H9 (cell line): ENCODE results near the gene MBP. TPM values are rescaled to one million over a fixed set of nuclear protein-coding genes. Genes with fewer than 3 reads are reported as not detected.

Experiments used
- DNase-seq: peaks from one replicate; pipeline ENCODE4 v3.0.0-alpha.2; 2017
- H2AFZ ChIP-seq: one replicate; pipeline ENCODE4 v1.6.1; 2013; ENCODE audit warnings: mild to moderate bottlenecking, low read length, control low read depth, moderate library complexity
- H2AK5ac ChIP-seq: 2 replicates; pipeline ENCODE4 v1.6.1; 2013; ENCODE audit warnings: low read length, control low read depth, mixed read lengths; ENCODE audit not compliant: insufficient read length
- H2BK120ac ChIP-seq: one replicate; pipeline ENCODE4 v1.6.1; 2013; ENCODE audit warnings: low read depth, mild to moderate bottlenecking, low read length, control low read depth, inconsistent platforms; ENCODE audit not compliant: poor library complexity, severe bottlenecking
- H2BK12ac ChIP-seq: 2 replicates; pipeline ENCODE4 v1.6.1; 2013; ENCODE audit warnings: low read length, control low read depth, mixed read lengths, low read depth; ENCODE audit not compliant: insufficient read length
- H2BK15ac ChIP-seq: 2 replicates; pipeline ENCODE4 v1.6.1; 2013; ENCODE audit warnings: low read depth, low read length, control low read depth
- H2BK20ac ChIP-seq: one replicate; pipeline ENCODE4 v1.6.1; 2013; ENCODE audit warnings: low read depth, mild to moderate bottlenecking, low read length, control low read depth, inconsistent platforms; ENCODE audit not compliant: poor library complexity, severe bottlenecking
- H2BK5ac ChIP-seq: 2 replicates; pipeline ENCODE4 v1.6.1; 2013; ENCODE audit warnings: low read length, control low read depth, mixed read lengths; ENCODE audit not compliant: insufficient read length
- H3K14ac ChIP-seq: 2 replicates; pipeline ENCODE4 v1.6.1; 2013; ENCODE audit warnings: low read length, control low read depth; ENCODE audit not compliant: insufficient read depth
- H3K18ac ChIP-seq: 2 replicates; pipeline ENCODE4 v1.6.1; 2013; ENCODE audit warnings: low read depth, mild to moderate bottlenecking, mixed read lengths, low read length, control low read depth; ENCODE audit not compliant: insufficient read length
- H3K23ac ChIP-seq: 2 replicates; pipeline ENCODE4 v1.6.1; 2013; ENCODE audit warnings: low read length, control low read depth, mixed read lengths, low read depth; ENCODE audit not compliant: insufficient read length
- H3K23me2 ChIP-seq: 2 replicates; pipeline ENCODE4 v1.6.1; 2013; ENCODE audit warnings: low read depth, mild to moderate bottlenecking, mixed read lengths, low read length, control low read depth; ENCODE audit not compliant: insufficient read length, poor library complexity, severe bottlenecking
- H3K27ac ChIP-seq: 2 replicates; pipeline ENCODE4 v1.5.1; 2013; ENCODE audit warnings: low read length, control low read depth, mixed read lengths, low read depth; ENCODE audit not compliant: insufficient read length
- H3K27me3 ChIP-seq: 2 replicates; pipeline ENCODE4 v1.6.1; 2013; ENCODE audit warnings: low read length, control low read depth, inconsistent platforms; ENCODE audit not compliant: insufficient read depth
- H3K4ac ChIP-seq: 2 replicates; pipeline ENCODE4 v1.6.1; 2013; ENCODE audit warnings: low read depth, mild to moderate bottlenecking, control low read depth, inconsistent platforms, low read length, moderate library complexity
- H3K4me1 ChIP-seq: 2 replicates; pipeline ENCODE4 v1.6.1; 2013; ENCODE audit warnings: low read length, control low read depth, inconsistent platforms; ENCODE audit not compliant: insufficient read depth
- H3K4me2 ChIP-seq: 2 replicates; pipeline ENCODE4 v1.6.1; 2013; ENCODE audit warnings: low read length, control low read depth, mixed read lengths; ENCODE audit not compliant: insufficient read length, insufficient read depth
- H3K56ac ChIP-seq: 2 replicates; pipeline ENCODE4 v1.6.1; 2013; ENCODE audit warnings: low read depth, mild to moderate bottlenecking, mixed read lengths, low read length, control low read depth; ENCODE audit not compliant: insufficient read length
- H3K79me1 ChIP-seq: 2 replicates; pipeline ENCODE4 v1.6.1; 2013; ENCODE audit warnings: low read depth, mild to moderate bottlenecking, moderate library complexity, low read length, control low read depth, inconsistent platforms; ENCODE audit not compliant: insufficient read depth, poor library complexity, severe bottlenecking
- H3K79me2 ChIP-seq: 2 replicates; pipeline ENCODE4 v1.6.1; 2013; ENCODE audit warnings: low read length, control low read depth, inconsistent platforms; ENCODE audit not compliant: insufficient read depth
- H3K9ac ChIP-seq: 2 replicates; pipeline ENCODE4 v1.6.1; 2013; ENCODE audit warnings: low read length, control low read depth, mixed read lengths; ENCODE audit not compliant: insufficient read length; ENCODE audit errors: extremely low read depth
- H3K9me3 ChIP-seq: one replicate; pipeline ENCODE4 v1.6.1; 2013; ENCODE audit warnings: low read depth, low read length, inconsistent platforms; ENCODE audit not compliant: control insufficient read depth
- H3T11ph ChIP-seq: one replicate; pipeline ENCODE4 v1.6.1; 2013; ENCODE audit warnings: mild to moderate bottlenecking, low read length, control low read depth, inconsistent platforms
- H4K20me1 ChIP-seq: one replicate; pipeline ENCODE4 v1.6.1; 2013; ENCODE audit not compliant: control insufficient read depth, insufficient read length, insufficient read depth
- H4K5ac ChIP-seq: 2 replicates; pipeline ENCODE4 v1.6.1; 2013; ENCODE audit warnings: low read depth, mild to moderate bottlenecking, mixed read lengths, low read length, control low read depth; ENCODE audit not compliant: insufficient read length
- H4K8ac ChIP-seq: replicated peaks from 2 replicates; pipeline ENCODE4 v1.6.1; 2013; ENCODE audit warnings: low read length, control low read depth, mixed read lengths, low read depth; ENCODE audit not compliant: insufficient read length
- H4K91ac ChIP-seq: 2 replicates; pipeline ENCODE4 v1.6.1; 2013; ENCODE audit warnings: low read depth, mild to moderate bottlenecking, moderate library complexity, mixed read lengths, low read length, control low read depth; ENCODE audit not compliant: insufficient read length
- H3K27ac Mint-ChIP-seq, 3 experiments: 2 replicates in 2 of 3; 3 replicates in 1 of 3; pipeline ENCODE4 v1.8.0; 2020 to 2021; ENCODE audit warnings: mixed read lengths in 3 of 3, mild to moderate bottlenecking in 1 of 3, moderate library complexity in 1 of 3
- H3K27me3 Mint-ChIP-seq: 2 replicates; pipeline ENCODE4 v1.8.0; 2021; ENCODE audit warnings: low read depth, mild to moderate bottlenecking, moderate library complexity, mixed read lengths
- H3K36me3 Mint-ChIP-seq, 3 experiments: 2 replicates in 2 of 3; 3 replicates in 1 of 3; pipeline ENCODE4 v1.8.0; 2020 to 2021; ENCODE audit warnings: low read depth in 3 of 3, mixed read lengths in 3 of 3; ENCODE audit not compliant: insufficient read depth in 1 of 3
- H3K4me1 Mint-ChIP-seq, 2 experiments: 2 replicates each; pipeline ENCODE4 v1.8.0; 2020; ENCODE audit warnings: mixed read lengths in 2 of 2
- H3K4me3 Mint-ChIP-seq, 2 experiments: 2 replicates in 1 of 2; 3 replicates in 1 of 2; pipeline ENCODE4 v1.8.0; 2020 to 2021; ENCODE audit warnings: mild to moderate bottlenecking in 2 of 2, mixed read lengths in 2 of 2, moderate library complexity in 1 of 2
- H3K9me3 Mint-ChIP-seq, 2 experiments: 2 replicates in 1 of 2; 3 replicates in 1 of 2; pipeline ENCODE4 v1.8.0; 2020; ENCODE audit warnings: mild to moderate bottlenecking in 2 of 2, mixed read lengths in 2 of 2, moderate library complexity in 1 of 2
- CTCF ChIP-seq: fragments of 200-600 bp; sonication (generic); conservative IDR thresholded peaks from 3 replicates; pipeline ENCODE4 v1.8.0; 2021; ENCODE audit warnings: antibody characterized with exemption, mild to moderate bottlenecking
- WGBS: extraction: QIAGEN DNeasy Blood & Tissue Kit; methylation state at CpG from one replicate; pipeline ENCODE4 v1.1.7; 2013; ENCODE audit warnings: missing lambda C conversion rate, low lambda C conversion rate, mixed read lengths; ENCODE audit not compliant: insufficient read length; ENCODE audit errors: extremely low coverage; 5-methylcytosine and 5-hydroxymethylcytosine counted together
- total RNA-seq: library from RNA; stranded (reverse); gene quantifications from 2 replicates; pipeline ENCODE4 v1.2.1, GENCODE V29; 2021

Gene MBP
- total RNA-seq, 1 experiment from 2014 or later: 8.6 TPM

- no peak overlapping the region for H2BK120ac ChIP-seq
- H4K91ac ChIP-seq: no peak overlapping the region
- no peak for TF ChIP-seq CTCF
- H2AK5ac ChIP-seq: no peak overlapping the region
- H3K4me1 ChIP-seq: peaks cover 9% of the 10 kb centered on the region
- H4K20me1 ChIP-seq: no peaks in the 10 kb centered on the region
- H4K5ac ChIP-seq: no peak overlapping the region
- no peak overlapping the region for H3K4ac ChIP-seq
- H3K79me1 ChIP-seq: no peaks in the 10 kb centered on the region
- DNase-seq: no peak
- no peaks in the 10 kb centered on the region for H3K79me2 ChIP-seq
- no peak overlapping the region for H3K14ac ChIP-seq
- no peak overlapping the region for H3K9ac ChIP-seq
- H3K23me2 ChIP-seq: no peaks in the 10 kb centered on the region
- no peak overlapping the region for H2BK12ac ChIP-seq
- H3K27me3 ChIP-seq: no peaks in the 10 kb centered on the region
- H2BK5ac ChIP-seq: no peak overlapping the region
- no peak overlapping the region for H2BK20ac ChIP-seq
- H3K4me2 ChIP-seq: no peak overlapping the region
- H4K8ac ChIP-seq: no peak overlapping the region
- Mint-ChIP-seq H3K27me3 (no peaks in the 10 kb centered on the region), H3K36me3 (peaks cover 0 to 5% (median 2%) of the 10 kb centered on the region in 3 experiments; a peak in 3 of 7 replicates), H3K4me3 (no peak overlapping the region), H3K4me1 (peaks cover 27 to 28% of the 10 kb centered on the region in 2 experiments), H3K9me3 (no peaks in the 10 kb centered on the region; a peak in 1 of 5 replicates), H3K27ac (no peak overlapping the region; a peak in 1 of 7 replicates)
- H3K27ac ChIP-seq: no peak overlapping the region
- WGBS: no CpG with 5 or more reads among the region's 11 CpGs
- no peaks in the 10 kb centered on the region for H3K9me3 ChIP-seq
- no peak overlapping the region for H3K56ac ChIP-seq
- no peak overlapping the region for H3K18ac ChIP-seq
- no peak overlapping the region for H2AFZ ChIP-seq
- no peak overlapping the region for H3T11ph ChIP-seq
- no peak overlapping the region for H3K23ac ChIP-seq
- H2BK15ac ChIP-seq: no peak overlapping the region
These were observed 28.5 kb downstream of the MBP start for GRCh38 chr18:77103991-77104531.
